CD4-positive, alpha-beta T cell treated with Interleukin-4 for 4 hours (primary cell): ENCODE data around the gene PLRG1.

Source experiments
- DNase-seq: peaks from one replicate; pipeline ENCODE4 v3.0.0-alpha.2; 2020

Gene PLRG1

DNA sequence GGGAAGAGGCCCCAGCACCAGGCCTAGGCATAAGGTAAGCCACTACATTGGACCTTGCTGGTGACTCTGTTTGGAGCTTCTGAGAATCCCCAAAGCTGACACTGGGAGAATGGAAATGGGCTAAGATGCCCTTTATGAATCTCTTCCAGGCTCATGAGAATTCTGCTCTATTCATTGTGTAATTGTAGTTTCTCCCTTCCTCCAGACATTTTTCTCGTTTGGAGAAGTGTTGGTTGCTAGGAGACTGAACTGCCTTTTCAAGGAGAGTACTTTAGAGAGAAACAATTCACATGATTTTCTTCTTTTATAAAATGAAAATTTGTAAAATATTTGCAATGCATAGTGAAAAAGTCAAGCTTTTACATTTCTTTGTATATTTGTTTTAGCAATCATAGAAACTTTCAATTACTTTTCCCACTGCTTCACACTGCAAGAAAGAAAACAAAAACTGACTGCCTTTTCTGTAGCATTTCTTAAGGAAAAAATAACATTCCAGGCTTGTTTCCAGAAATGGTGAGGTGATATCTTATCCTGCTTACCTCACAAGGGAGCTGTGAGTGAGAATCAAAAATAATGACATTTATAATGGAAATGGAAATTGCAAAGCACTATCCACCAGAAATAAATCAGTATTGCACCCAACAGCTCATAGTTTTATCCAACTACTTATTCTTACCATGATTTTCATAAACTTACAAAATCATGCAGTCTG lies 33.7 kb downstream of the PLRG1 start:
- no peak for DNase-seq

DNA sequence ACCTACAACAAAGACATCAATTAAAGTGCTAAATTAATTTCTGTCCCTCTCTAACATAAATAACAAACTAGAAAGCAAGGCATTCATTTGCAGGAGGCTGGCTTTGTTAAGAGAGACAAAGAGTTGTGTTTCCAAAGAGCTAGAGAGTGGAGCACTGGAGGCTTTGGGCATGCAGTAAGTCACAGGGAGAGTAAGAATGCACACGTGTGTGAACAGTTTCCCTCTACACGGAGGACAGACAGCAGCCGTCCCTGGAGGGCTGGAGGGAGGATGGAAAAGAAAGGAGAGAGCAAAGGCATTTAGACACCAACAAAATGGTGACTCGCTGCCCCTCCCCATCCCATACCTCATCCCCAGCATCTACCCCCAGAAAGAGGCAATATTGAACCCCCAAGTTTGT lies 38.2 kb downstream of the PLRG1 start:
- DNase-seq = no peak

- no peak for DNase-seq
Observed at GRCh38 chr4:154511548-154511947, 38.7 kb downstream of the PLRG1 start.

DNA sequence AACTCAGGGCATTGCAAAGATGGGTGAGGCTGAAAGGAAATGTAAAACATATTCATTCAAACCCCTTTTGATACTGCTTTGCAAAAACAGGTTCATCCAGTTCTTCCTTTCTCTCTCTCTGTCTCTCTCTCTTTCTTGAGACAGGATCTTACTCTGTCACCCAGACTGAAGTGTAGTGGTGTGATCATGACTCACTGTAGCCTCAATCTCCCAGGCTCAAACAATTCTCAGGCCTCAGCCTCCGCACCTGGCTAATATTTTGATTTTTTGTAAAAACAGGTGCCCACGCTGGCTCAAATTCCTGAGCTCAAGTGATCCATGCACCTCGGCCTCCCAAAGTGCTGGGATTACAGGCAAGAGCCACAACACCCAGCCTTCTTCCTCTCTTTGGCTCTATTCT lies 43.0 kb downstream of the PLRG1 start:
- no peak for DNase-seq

- no peak for DNase-seq
Observed at GRCh38 chr4:154506253-154506652, 43.9 kb downstream of the PLRG1 start.

- no peak for DNase-seq
Observed at GRCh38 chr4:154503598-154503997, 46.6 kb downstream of the PLRG1 start.

DNA sequence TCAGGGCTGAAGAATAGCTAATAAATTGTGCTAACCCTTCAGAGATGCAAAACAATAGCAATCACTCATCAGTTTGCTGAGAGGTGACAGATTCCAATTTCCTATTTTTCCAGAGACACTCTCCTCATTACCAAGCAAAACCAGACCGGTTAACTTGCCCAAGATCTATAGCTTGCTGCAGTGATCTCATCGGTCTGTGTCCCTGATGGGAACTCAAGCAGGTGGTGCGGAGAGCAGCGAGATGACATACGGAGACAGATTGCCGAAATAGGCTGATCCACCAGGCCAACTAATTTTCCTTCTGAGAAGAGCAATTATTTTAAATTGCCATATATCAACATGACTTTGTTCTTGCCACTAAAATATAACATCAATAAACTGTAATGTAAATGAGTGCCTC lies 48.1 kb downstream of the PLRG1 start:
- DNase-seq = no peak

DNA sequence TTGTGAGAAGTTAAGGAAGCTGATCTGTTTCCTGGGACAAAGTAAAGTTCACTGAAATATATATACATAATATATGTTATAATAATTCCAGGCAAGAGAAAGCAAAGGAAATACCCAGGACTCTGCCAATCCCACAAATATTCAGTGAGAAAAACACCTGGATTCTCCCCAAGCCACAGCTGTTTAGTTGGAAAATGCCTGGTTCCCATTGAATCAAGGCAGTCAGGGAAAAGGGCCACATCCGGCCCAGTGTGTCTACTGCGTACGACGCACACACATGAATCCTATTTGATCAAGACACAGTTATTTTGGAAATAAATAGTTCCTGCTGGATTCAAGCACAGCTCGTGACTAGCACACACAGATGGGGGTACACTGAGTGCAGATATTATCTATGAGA lies 52.3 kb downstream of the PLRG1 start:
- no peak for DNase-seq

- no peak for DNase-seq
Observed at GRCh38 chr4:154495867-154496266, 54.3 kb downstream of the PLRG1 start.

DNA sequence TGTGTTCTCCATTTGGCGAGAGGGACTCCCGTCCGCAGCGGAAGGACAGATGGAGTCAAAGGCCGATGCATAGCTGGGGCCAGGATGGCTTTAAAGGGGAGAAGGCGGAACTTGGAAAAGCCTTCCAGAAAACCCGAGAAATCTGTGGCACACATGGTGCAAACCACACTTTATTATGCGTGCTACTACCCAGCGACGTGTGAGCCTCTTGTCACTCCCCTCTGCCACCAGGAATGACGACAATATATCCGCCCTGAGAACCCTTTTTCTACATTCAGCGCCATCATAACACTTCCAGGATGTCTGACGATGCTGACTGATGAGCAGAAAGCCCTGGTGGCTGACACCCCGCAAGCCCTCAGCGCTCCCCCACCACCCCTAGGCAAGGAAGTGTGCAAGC lies 57.9 kb downstream of the PLRG1 start:
- no peak for DNase-seq

DNA sequence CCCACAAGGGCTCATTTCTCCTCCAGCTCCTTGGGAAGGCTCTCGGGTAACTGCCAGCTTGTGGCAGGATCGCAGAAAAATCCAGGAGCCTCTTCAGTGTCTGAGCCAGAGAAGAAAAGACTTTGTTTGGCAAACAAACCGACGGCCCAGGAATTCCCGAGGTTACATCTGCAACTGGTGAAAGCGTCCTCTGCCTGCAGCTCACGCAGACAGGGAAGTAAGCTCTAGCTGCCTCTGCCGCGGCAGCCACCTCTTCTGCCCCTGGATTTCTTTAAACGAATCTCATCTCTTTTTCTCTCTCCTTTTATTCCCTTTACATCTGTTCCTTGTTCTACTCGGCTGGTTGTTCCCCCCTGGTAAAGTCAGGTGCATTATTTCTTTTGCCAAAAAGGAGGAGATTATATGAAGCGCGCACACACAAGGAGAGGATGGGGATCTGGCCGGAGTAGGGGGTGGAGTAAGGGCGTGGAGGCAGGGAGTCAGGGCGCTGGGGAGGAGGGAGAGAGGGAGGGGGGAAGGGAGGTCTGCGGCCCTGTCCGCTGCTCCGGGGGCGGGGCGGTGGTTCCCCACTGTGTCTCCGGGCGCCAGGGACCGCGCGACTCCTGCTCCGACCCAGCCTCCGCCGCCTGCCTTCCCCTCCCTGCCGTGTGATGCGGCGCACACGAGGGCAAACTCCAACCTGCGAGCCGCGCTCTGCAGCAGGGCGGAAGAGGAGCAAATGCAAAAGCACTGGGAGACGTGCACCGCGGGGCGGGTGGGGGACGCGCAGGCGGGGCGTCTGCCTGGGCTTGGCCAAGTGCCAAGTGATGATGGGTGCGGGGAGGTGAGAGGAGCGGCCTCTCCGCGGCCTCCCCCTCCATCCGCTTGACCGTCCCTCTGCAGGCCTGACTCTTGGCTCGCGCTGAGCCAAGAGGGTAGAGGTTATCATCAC lies 58.6 kb downstream of the PLRG1 start, which contains the start of gene DCHS2:
Gene DCHS2 (minus strand): TSS at position 459 of the 931 bp plus-strand sequence. CDS start 444 bp downstream, at position 15.
- DNase-seq = no peak

DNA sequence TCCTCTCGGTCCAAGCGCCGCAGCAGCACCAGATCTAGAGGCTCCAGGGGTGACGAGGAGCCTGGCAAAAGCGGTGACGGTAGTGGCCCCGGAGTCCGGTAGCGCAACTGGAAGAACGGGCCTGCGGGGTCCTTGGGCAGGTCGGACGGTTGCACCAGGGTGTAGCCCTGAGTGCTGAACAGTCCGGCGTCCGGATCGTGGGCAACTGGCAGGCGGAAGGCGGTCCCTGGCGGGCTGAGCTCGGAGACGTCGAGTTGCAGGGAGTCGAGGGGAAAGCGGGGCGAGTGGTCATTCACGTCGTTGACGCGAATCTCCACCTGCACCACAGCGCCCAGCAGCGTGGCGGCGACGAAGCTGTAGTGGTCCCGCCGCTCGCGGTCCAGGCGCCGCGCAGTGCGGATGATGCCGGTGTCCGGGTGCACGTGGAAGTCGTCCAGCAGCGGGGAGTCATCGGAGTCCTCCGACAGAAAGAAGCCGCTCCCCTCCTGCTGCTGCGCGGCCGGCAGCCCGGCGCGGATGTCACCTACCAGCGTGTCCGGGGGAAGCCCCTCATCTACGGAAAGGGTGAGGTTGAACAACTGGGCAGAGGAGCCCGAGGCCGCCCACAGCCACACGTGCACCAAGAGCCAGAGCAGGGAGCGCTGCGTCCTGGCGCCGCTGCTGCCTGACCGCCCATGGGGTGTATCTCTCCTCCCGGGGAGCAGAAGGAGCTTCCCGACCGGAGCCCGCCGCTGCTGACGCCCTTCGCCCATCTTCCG lies 59.4 kb downstream of the PLRG1 start:
- no peak for DNase-seq

GRCh38 chr4:154490234-154490582 lies 60.0 kb downstream of the PLRG1 start:
- no peak for DNase-seq

- DNase-seq = no peak
Observed at GRCh38 chr4:154489558-154490233, 60.5 kb downstream of the PLRG1 start.

DNA sequence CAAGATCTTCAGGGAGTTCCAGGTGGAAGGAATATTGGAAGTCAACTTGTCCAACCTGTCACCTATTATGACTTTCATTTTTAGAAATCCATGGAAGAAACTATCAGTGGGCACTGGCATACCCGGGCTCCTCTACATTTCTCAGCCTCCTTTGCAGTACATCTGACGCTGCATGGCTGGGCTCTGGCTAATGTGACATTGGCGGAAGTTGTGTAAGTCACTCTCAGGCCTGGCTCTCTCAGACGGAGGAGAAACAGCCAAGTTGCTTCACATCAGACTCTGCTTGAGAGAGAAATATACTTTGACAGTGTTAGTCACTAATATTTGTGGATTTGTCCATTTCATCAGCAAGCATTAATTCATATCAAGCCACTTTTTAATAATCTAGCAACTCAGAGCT lies 63.1 kb downstream of the PLRG1 start:
- DNase-seq = no peak

DNA sequence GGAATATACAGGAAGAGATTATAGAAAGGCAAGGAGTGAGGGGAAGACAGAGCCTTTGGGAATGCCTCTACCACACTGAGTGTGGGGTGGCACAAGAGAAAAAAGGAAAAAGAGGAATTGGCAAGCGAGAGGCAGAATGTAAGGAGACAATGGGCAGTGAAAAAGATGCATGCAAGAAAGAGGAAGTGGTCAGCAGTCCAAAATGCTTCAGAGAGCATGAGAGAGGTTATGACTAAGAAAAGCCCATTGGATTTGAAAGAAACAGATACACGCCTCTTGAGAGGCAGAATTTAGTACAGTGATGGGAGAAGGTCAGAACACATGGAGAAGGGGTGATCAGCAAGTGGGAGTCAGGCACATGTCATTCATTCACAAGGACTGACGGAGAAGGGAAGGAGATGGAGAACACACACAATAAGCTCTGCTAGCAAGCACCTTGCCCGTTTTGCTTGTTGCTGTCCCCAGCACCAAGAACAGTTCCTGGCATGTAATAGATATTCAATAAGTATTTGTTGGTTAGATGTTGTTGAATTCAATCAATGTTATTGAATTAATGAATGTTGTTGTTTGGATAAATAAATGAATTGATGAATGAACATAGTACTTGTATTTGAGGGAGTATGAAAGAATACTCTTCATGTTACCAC lies 65.0 kb downstream of the PLRG1 start:
- DNase-seq = no peak
